ENCODE data around the gene SLC9A1.

DNA sequence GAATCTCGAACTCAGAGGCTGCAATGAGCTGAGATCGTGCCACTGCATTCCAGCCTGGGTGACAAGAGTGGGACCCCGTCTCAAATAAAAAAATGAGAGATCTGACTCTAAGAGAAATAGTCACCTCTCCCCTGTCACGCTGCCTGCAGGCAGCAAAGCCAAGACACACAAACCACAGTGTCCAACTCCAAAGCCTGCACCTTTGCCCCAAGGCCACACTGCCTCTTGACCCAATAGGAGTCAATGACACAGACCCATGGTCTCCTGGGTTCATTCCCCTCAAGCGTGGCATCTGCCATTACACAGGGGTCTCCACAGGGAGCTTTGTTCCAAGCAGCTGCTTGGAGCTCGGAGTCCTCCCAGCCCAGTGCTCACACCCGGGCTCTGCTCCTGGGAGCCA is 46.3 kb downstream of the SLC9A1 start:
- no peak for TF ChIP-seq ELF4 (IDR thresholded peaks at IDR 0.05)
- TF ChIP-seq FOXM1 (IDR thresholded peaks at IDR 0.05; ENCODE audit: borderline replicate concordance), result no peak
- no peak for TF ChIP-seq SP1 (IDR thresholded peaks at IDR 0.05)
- TF ChIP-seq ZNF384 (IDR thresholded peaks at IDR 0.05), result no peak
- no peak for TF ChIP-seq PKNOX1 (IDR thresholded peaks at IDR 0.05)
- no peak for TF ChIP-seq FOXA1 (IDR thresholded peaks at IDR 0.05)

All from HEK293T (cell line).